ENCODE results near the gene TNRC6A. TPM values are rescaled to one million over a fixed set of nuclear protein-coding genes. Genes with fewer than 3 reads are reported as not detected.

Gene TNRC6A
- total and polyA plus RNA-seq, 9 of the 15 experiments (the other 6 are each of a cell fraction or from before 2014, with no cell fraction given): 3.4 to 32.1 (median 26.6) TPM

GRCh38 chr16:24863582-24864437, 134.4 kb downstream of the TNRC6A start:
- ChIA-PET CTCF (ENCODE audit: low intra/inter-chr PET ratio) (no interaction called here), POLR2A (no interaction called here)
- no TSS peak for BruUV-seq (replicated peaks)
- Histone ChIP-seq H3K79me2 (ENCODE audit: control insufficient read depth, insufficient read depth, low read length) (no peaks in the 10 kb centered on the region), H2AFZ (ENCODE audit: low read depth, low read length) (no peak overlapping the region), H3K9ac (ENCODE audit: insufficient read depth in 1 of 2, low read depth in 2 of 2, low read length in 2 of 2) (no peak overlapping the region), H3K27ac (ENCODE audit: extremely low read depth, low read depth, low read length) (no peak overlapping the region), H3K9me1 (ENCODE audit: control insufficient read depth, insufficient read depth, low read length) (no peaks in the 10 kb centered on the region), H4K20me1 (replicated peaks; ENCODE audit: control insufficient read depth, insufficient read depth, low read length) (no peaks in the 10 kb centered on the region), H3K9me3 (replicated peaks; ENCODE audit: control insufficient read depth, insufficient read depth, low read depth, low read length) (no peaks in the 10 kb centered on the region), H3K4me3 (no peak overlapping the region), H3K36me3 (ENCODE audit: control insufficient read depth, insufficient read depth, low read length) (no peaks in the 10 kb centered on the region), H3K4me2 (ENCODE audit: insufficient read depth, low read length) (no peak overlapping the region), H3K4me1 (replicated peaks in 1 of 2; ENCODE audit: control insufficient read depth in 2 of 2, insufficient read depth in 2 of 2, low read length in 2 of 2) (no peaks in the 10 kb centered on the region), H3K27me3 (ENCODE audit: control insufficient read depth in 2 of 2, insufficient read depth in 2 of 2, low read length in 2 of 2) (peaks cover under 1 to 4% of the 10 kb centered on the region in 2 experiments; a peak in 2 of 5 replicates)
- in situ Hi-C loops (cut with MboI) (no loop called here), intact Hi-C loops (cut with micrococcal nuclease) (no loop called here)
- TF ChIP-seq NEUROD1 (IDR thresholded peaks at IDR 0.05; ENCODE audit: borderline replicate concordance, low read depth, low read length, partially characterized antibody) (no peak), DMBX1 (CRISPR knock-in tag; IDR thresholded peaks at IDR 0.05; ENCODE audit: borderline replicate concordance) (no peak), CCAR2 (IDR thresholded peaks at IDR 0.05; ENCODE audit: low read depth, low read length) (no peak), TAL1 (IDR thresholded peaks at IDR 0.05) (no peak), SNRNP70 (optimal IDR thresholded peaks at IDR 0.05; ENCODE audit: low read depth, low read length) (no peak), BRD9 (IDR thresholded peaks at IDR 0.05; ENCODE audit: low read depth, partially characterized antibody) (no peak), BRF2 (IDR thresholded peaks at IDR 0.05; ENCODE audit: borderline replicate concordance, insufficient read depth, insufficient read length) (no peak)
- no peak for FAIRE-seq
- DNase-seq (ENCODE audit: extremely low read depth in 1 of 4, low spot score in 3 of 4): no peak
- 19% methylated on average over 3 of the region's 3 CpGs for WGBS (ENCODE audit: insufficient coverage, low coverage, missing lambda C conversion rate)
- no peak for ATAC-seq
